GM12892 (cell line): ENCODE measurements around the gene CAT.

Experiments used
- POLR2A ChIP-seq: IDR thresholded peaks from 2 replicates; pipeline ENCODE4 v1.6.1; 2011; ENCODE audit warnings: low read depth, low read length, control low read depth
- POLR2AphosphoS5 ChIP-seq: IDR thresholded peaks from 2 replicates; pipeline ENCODE4 v1.6.1; 2011; ENCODE audit warnings: low read depth, low read length, control low read depth

DNA sequence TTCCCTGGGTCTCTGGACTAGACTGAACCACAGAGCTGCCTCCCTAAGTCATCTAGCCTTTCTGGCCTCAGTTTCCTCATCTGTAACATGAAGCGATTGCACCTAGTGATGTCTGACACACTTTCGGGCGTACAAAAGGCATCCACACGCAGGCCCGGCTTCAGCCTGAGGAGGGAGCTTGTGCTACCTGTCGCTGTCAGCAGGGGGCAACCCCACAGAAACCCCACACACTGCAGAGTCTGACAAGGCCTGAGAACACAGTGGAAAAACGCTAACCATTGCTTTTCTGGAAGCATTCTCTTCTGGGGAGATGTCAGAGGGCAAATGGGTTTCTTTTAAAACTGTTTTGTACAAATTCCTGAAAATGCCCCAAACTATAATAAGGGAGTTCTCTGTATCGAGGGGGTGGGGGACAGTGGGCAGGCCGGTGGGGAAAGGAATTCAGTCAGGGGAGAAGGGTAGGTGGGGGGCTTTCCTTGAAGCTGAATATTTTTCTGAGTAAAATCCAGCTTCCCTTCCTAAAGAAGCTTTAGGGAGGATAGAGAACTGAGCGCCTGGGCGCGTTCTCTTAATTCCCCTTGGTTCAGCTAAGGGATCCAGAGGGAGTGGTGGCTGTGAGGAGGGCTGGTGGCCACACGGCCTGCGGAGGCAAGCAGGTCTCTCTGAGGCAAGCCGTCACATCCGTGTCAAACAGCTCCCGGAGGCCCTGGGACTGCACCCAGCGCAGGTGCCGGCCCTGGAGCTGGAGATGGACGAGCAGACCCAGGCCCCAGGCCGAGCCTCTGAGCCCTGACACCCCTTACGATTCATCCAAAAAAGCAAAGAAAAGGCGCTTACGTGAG, 74.3 kb downstream of the CAT start:
- TF ChIP-seq POLR2A (no peak), POLR2AphosphoS5 (no peak)
